Measurements from ENCODE around the gene CSAG1. TPM values are rescaled to one million over a fixed set of nuclear protein-coding genes. Genes with fewer than 3 reads are reported as not detected.
"Not testable (repeated sequence)": the region's sequence is repeated elsewhere in the genome, so short reads cannot be mapped to it uniquely, and the experiment has no call there.

The CSAG1 gene
- total RNA-seq, 1 donor: not detected

DNA sequence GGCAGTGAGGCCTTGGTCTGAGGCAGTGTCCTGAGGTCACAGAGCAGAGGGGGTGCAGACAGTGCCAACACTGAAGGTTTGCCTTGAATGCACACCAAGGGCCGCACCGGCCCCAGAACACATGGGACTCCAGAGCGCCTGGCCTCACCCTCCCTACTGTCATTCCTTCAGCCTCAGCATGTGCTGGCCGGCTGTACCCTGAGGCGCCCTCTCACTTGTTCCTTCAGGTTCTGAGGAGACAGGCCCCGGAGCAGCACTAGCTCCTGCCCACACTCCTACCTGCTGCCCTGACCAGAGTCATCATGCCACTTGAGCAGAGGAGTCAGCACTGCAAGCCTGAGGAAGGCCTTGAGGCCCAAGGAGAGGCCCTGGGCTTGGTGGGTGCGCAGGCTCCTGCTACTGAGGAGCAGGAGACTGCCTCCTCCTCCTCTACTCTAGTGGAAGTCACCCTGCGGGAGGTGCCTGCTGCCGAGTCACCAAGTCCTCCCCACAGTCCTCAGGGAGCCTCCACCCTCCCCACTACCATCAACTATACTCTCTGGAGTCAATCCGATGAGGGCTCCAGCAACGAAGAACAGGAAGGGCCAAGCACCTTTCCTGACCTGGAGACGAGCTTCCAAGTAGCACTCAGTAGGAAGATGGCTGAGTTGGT is 2.5 kb upstream of the CSAG1 start:
- DNase-seq (ENCODE audit: low read depth): no peak
- H3K4me3 ChIP-seq (ENCODE audit: low read depth, low read length): no peak overlapping the region
- TF ChIP-seq, protein P1, sequence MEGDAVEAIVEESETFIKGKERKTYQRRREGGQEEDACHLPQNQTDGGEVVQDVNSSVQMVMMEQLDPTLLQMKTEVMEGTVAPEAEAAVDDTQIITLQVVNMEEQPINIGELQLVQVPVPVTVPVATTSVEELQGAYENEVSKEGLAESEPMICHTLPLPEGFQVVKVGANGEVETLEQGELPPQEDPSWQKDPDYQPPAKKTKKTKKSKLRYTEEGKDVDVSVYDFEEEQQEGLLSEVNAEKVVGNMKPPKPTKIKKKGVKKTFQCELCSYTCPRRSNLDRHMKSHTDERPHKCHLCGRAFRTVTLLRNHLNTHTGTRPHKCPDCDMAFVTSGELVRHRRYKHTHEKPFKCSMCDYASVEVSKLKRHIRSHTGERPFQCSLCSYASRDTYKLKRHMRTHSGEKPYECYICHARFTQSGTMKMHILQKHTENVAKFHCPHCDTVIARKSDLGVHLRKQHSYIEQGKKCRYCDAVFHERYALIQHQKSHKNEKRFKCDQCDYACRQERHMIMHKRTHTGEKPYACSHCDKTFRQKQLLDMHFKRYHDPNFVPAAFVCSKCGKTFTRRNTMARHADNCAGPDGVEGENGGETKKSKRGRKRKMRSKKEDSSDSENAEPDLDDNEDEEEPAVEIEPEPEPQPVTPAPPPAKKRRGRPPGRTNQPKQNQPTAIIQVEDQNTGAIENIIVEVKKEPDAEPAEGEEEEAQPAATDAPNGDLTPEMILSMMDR (IDR thresholded peaks at IDR 0.05; ENCODE audit: insufficient read depth, low read depth, low read length): no peak

DNA sequence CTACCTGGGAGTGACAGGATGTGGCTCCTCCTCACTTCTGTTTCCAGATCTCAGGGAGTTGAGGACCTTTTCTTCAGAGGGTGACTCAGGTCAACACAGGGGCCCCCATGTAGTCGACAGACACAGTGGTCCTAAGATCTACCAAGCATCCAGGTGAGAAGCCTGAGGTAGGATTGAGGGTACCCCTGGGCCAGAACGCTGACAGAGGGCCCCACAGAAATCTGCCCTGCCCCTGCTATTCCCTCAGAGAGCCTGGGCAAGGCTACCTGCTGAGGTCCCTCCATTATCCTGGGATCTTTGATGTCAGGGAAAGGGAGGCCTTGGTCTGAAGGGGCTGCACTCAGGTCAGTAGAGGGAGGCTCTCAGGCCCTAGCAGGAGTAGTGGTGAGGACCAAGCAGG is 1.6 kb upstream of the CSAG1 start:
- TF ChIP-seq, protein P1 (IDR thresholded peaks at IDR 0.05; ENCODE audit: insufficient read depth, low read depth, low read length): no peak
- DNase-seq (ENCODE audit: low read depth): no peak
- H3K4me3 ChIP-seq (ENCODE audit: low read depth, low read length): no peak overlapping the region

DNA sequence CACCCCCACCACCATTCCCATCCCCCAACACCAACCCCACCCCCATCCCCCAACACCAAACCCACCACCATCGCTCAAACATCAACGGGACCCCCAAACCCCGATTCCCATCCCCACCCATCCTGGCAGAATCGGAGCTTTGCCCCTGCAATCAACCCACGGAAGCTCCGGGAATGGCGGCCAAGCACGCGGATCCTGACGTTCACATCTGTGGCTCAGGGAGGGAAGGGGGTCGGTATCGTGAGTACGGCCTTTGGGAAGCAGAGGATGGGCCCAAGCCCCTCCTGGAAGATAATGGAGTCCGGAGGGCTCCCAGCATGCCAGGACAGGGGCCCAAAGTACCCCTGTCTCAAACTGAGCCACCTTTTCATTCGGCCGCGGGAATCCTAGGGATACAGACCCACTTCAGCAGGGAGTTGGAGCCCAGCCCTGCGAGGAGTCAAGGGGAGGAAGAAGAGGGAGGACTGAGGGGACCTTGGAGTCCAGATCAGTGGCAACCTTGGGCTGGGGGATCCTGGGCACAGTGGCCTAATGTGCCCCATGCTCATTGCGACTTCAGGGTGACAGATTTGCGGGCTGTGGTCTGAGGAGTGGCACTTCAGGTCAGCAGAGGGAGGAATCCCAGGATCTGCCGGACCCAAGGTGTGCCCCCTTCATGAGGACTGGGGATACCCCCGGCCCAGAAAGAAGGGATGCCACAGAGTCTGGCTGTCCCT is 780 bp upstream of the CSAG1 start:
- H3K4me3 ChIP-seq (ENCODE audit: low read depth, low read length); DNase-seq (ENCODE audit: low read depth): not testable (repeated sequence)

DNA sequence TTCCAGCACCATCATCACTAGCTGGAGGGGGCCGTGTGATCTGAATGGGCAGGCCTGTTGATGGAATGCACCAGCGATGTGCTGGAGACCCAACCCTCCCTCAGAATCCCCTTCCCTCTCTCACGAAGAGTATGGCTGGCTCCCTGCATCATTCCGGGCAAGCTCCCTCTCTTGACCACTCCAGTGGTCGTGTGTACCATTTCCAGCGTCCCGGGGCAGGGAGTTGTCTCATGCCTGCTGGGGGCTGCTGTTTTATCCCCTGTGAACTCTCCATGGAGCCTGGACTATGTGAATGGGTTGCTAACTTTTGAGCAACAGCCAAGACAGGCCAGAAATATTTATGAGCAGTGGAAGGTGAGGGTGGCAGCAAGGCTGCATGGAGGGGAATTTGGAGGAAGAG is 8.1 kb downstream of the CSAG1 start:
- no peak overlapping the region for H3K4me3 ChIP-seq (ENCODE audit: low read depth, low read length)
- DNase-seq (ENCODE audit: low read depth): no peak
- TF ChIP-seq, protein P1 (IDR thresholded peaks at IDR 0.05; ENCODE audit: insufficient read depth, low read depth, low read length): no peak

DNA sequence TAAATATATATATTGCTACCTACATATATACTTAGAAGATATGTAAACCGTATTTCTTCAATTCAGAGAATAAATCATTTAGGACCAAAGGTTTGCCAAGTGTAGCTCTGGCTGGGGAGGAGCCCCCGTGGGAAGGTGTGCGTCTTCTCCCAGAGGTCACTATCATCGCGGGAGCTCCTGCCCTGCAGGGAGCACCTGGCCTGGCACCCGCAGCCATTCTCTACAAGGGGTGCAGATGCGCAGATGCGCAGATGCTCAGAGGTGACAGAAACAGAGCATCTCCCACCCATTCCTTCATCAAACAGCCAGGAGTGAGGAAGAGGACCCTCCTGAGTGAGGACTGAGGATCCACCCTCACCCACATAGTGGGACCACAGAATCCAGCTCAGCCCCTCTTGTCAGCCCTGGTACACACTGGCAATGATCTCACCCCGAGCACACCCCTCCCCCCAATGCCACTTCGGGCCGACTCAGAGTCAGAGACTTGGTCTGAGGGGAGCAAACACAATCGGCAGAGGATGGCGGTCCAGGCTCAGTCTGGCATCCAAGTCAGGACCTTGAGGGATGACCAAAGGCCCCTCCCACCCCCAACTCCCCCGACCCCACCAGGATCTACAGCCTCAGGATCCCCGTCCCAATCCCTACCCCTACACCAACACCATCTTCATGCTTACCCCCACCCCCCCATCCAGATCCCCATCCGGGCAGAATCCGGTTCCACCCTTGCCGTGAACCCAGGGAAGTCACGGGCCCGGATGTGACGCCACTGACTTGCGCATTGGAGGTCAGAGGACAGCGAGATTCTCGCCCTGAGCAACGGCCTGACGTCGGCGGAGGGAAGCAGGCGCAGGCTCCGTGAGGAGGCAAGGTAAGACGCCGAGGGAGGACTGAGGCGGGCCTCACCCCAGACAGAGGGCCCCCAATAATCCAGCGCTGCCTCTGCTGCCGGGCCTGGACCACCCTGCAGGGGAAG is 19.4 kb downstream of the CSAG1 start, which contains the start of gene MAGEA2B:
Gene MAGEA2B (plus strand): TSS at position 814 of the 973 bp plus-strand sequence. CDS start 2,479 bp downstream, outside the sequence.
- H3K4me3 ChIP-seq (ENCODE audit: low read depth, low read length); DNase-seq (ENCODE audit: low read depth): not testable (repeated sequence)

DNA sequence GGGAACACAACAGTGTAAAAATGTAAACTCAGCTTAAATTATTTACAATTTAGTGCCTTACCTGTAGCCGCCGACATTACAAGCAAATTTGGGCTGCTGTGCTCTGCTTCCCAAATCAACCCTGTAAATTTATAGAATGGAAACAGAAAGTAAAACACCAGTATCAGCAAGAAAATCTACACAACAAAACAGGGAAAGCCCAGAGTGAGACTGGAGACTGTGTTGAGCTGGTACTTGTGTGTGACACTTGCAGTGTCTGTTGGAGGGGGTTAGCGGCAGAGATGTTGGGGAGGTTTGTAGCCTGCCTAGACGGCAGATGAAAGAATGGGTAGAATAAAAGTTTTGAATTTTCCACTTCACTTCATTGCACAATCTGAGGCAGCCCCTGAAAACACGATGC is 20.3 kb downstream of the CSAG1 start:
- DNase-seq (ENCODE audit: low read depth); H3K4me3 ChIP-seq (ENCODE audit: low read depth, low read length): not testable (repeated sequence)

DNA sequence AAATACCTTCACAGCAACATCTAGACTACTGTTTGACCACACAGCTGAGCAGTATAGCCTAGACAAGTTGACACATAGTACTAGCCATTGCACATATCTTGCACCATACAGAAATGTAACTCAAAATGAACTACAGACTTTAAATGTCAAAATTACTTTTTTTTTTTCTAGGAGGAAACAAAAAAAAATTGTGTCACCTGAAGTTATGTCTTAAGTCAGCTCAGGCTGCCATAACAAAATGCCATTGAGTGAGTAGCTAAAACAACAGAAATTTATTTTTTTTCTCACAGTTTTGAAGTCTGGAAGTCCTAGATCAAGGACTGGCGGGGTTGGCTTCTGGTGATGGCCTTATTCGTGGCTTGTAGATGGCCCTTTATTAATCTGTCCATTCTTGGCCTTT is 24.3 kb downstream of the CSAG1 start, which contains the start of gene CSAG2:
Gene CSAG2 (minus strand): TSS at position 101 of the 400 bp plus-strand sequence. CDS start 161 bp downstream, outside the sequence.
- not testable (repeated sequence) for DNase-seq (ENCODE audit: low read depth); H3K4me3 ChIP-seq (ENCODE audit: low read depth, low read length)

DNA sequence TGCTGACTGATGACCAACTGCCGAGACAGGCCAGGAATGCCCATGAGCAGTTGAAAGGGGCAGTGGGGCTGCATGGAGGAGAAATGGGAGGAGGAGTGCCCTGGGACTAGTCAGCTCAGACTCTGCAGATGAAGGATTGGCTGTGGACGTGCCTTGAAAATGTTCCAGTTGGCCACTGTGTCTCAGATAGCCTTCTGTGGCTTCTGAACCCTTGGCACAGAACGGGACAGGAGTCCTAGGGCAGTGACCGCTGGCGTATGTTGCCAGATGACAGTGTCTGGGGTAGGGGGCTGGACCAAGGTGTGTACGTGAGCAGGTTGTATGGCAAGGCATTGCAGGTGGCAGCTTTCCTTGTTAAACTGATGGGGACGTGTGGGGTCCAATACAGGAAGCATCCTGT is 27.0 kb downstream of the CSAG1 start:
- H3K4me3 ChIP-seq (ENCODE audit: low read depth, low read length); DNase-seq (ENCODE audit: low read depth): not testable (repeated sequence)

DNA sequence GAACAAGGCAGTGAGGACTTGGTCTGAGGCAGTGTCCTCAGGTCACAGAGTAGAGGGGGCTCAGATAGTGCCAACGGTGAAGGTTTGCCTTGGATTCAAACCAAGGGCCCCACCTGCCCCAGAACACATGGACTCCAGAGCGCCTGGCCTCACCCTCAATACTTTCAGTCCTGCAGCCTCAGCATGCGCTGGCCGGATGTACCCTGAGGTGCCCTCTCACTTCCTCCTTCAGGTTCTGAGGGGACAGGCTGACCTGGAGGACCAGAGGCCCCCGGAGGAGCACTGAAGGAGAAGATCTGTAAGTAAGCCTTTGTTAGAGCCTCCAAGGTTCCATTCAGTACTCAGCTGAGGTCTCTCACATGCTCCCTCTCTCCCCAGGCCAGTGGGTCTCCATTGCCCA is 33.1 kb downstream of the CSAG1 start:
- H3K4me3 ChIP-seq (ENCODE audit: low read depth, low read length); DNase-seq (ENCODE audit: low read depth): not testable (repeated sequence)

DNA sequence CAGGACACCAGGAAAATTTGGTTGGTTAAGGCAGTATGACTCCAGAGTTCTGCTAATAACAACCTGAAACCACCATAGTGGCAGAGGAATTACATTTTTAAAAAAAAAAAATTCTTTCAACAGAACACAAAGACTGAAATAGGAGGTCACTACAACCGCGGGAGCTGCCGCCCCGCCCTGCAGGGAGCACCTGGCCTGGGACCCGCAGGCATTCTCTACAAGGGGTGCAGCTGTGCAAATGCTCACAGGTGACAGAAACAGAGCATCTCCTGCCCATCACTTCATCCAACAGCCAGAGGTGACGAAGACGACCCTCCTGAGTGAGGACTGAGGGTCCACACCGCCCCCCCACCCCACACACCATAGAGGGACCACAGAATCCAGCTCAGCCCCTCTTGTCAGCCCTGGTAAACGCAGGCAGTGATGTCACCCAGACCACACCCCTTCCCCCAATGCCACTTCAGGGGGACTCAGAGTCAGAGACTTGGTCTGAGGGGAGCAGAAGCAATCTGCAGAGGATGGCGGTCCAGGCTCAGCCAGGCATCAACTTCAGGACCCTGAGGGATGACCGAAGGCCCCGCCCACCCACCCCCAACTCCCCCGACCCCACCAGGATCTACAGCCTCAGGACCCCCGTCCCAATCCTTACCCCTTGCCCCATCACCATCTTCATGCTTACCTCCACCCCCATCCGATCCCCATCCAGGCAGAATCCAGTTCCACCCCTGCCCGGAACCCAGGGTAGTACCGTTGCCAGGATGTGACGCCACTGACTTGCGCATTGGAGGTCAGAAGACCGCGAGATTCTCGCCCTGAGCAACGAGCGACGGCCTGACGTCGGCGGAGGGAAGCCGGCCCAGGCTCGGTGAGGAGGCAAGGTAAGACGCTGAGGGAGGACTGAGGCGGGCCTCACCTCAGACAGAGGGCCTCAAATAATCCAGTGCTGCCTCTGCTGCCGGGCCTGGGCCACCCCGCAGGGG is 35.3 kb downstream of the CSAG1 start, which contains the start of gene MAGEA3:
Gene MAGEA3 (plus strand): TSS at position 843 of the 980 bp plus-strand sequence. CDS start 2,039 bp downstream, outside the sequence.
- not testable (repeated sequence) for H3K4me3 ChIP-seq (ENCODE audit: low read depth, low read length); DNase-seq (ENCODE audit: low read depth)

DNA sequence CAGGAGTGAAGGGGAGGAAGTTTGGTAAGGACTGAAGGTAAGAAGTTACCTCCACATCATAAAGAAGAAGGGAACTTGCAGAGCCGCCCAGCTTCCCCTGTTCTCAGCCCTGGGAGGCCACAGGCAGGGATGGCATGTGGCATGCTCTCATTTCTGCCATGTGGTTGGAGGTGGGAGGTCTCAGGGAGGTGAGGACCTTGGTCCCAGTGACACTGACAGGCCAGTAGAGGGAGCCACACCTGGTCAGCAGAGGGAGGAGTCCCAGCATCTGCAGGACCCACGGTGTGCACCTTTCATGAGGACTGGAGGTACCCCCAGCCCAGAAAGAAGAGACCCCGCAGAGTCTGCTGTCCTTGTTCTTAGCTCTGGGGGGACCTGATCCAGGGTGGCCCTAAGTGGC is 52.5 kb downstream of the CSAG1 start:
- not testable (repeated sequence) for DNase-seq (ENCODE audit: low read depth); H3K4me3 ChIP-seq (ENCODE audit: low read depth, low read length)

All from fibroblast of villous mesenchyme (primary cell).